ENCODE data around the gene ATP8B4.

Gene ATP8B4

GRCh38 chr15:49902685-49903501 lies 216.1 kb downstream of the ATP8B4 start:
- Histone ChIP-seq H3K9ac (ENCODE audit: low read length) (no peak overlapping the region), H3K4me1 (ENCODE audit: insufficient read depth, low read length, severe bottlenecking) (no peaks in the 10 kb centered on the region), H2AFZ (ENCODE audit: low read length) (no peak overlapping the region), H3K9me2 (ENCODE audit: low read depth, low read length) (no peaks in the 10 kb centered on the region), H3K9me3 (ENCODE audit: low read length) (no peaks in the 10 kb centered on the region), H3K36me3 (ENCODE audit: insufficient read depth, low read length) (no peaks in the 10 kb centered on the region), H4K20me1 (ENCODE audit: insufficient read depth, low read length) (no peaks in the 10 kb centered on the region), H3K4me2 (ENCODE audit: low read length) (no peak overlapping the region), H3K27ac (ENCODE audit: low read depth, low read length, poor library complexity, severe bottlenecking) (no peak overlapping the region), H3K4me3 (ENCODE audit: low read depth, low read length, poor library complexity, severe bottlenecking) (no peak overlapping the region), H3K79me2 (ENCODE audit: insufficient read depth, low read length) (no peaks in the 10 kb centered on the region), H3K27me3 (ENCODE audit: insufficient read depth, low read length) (no peaks in the 10 kb centered on the region), H3F3A (ENCODE audit: insufficient read depth, low read length) (no peaks in the 10 kb centered on the region)
- no peak for TF ChIP-seq CTCF (IDR thresholded peaks at IDR 0.05; ENCODE audit: low read length)
- TF ChIP-seq EZH2 (IDR thresholded peaks at IDR 0.05; ENCODE audit: borderline replicate concordance, low read length) = no peak

GRCh38 chr15:49901996-49902684 lies 216.9 kb downstream of the ATP8B4 start:
- TF ChIP-seq EZH2 (IDR thresholded peaks at IDR 0.05; ENCODE audit: borderline replicate concordance, low read length) (no peak), CTCF (IDR thresholded peaks at IDR 0.05; ENCODE audit: low read length) (0 out of 2 replicates have a peak, but pooled peaks have one; percentile 6)
- no peaks in the 10 kb centered on the region for H3K27me3 ChIP-seq (ENCODE audit: insufficient read depth, low read length)
- no peaks in the 10 kb centered on the region for H3K9me2 ChIP-seq (ENCODE audit: low read depth, low read length)
- no peaks in the 10 kb centered on the region for H3K36me3 ChIP-seq (ENCODE audit: insufficient read depth, low read length)
- H3K4me1 ChIP-seq (ENCODE audit: insufficient read depth, low read length, severe bottlenecking) = no peaks in the 10 kb centered on the region
- no peak overlapping the region for H3K4me3 ChIP-seq (ENCODE audit: low read depth, low read length, poor library complexity, severe bottlenecking)
- no peak overlapping the region for H3K27ac ChIP-seq (ENCODE audit: low read depth, low read length, poor library complexity, severe bottlenecking)
- no peak overlapping the region for H3K9ac ChIP-seq (ENCODE audit: low read length)
- H2AFZ ChIP-seq (ENCODE audit: low read length) = no peak overlapping the region
- no peaks in the 10 kb centered on the region for H4K20me1 ChIP-seq (ENCODE audit: insufficient read depth, low read length)
- no peak overlapping the region for H3K4me2 ChIP-seq (ENCODE audit: low read length)
- no peaks in the 10 kb centered on the region for H3K79me2 ChIP-seq (ENCODE audit: insufficient read depth, low read length)
- H3K9me3 ChIP-seq (ENCODE audit: low read length) = no peaks in the 10 kb centered on the region
- H3F3A ChIP-seq (ENCODE audit: insufficient read depth, low read length) = no peaks in the 10 kb centered on the region

GRCh38 chr15:49901321-49901720 lies 217.7 kb downstream of the ATP8B4 start:
- H3K9ac ChIP-seq (ENCODE audit: low read length) = no peak overlapping the region
- H2AFZ ChIP-seq (ENCODE audit: low read length) = no peak overlapping the region
- H3K9me2 ChIP-seq (ENCODE audit: low read depth, low read length) = no peaks in the 10 kb centered on the region
- H3K27ac ChIP-seq (ENCODE audit: low read depth, low read length, poor library complexity, severe bottlenecking) = no peak overlapping the region
- H3K79me2 ChIP-seq (ENCODE audit: insufficient read depth, low read length) = no peaks in the 10 kb centered on the region
- TF ChIP-seq CTCF (IDR thresholded peaks at IDR 0.05; ENCODE audit: low read length) (no peak), EZH2 (IDR thresholded peaks at IDR 0.05; ENCODE audit: borderline replicate concordance, low read length) (no peak)
- no peaks in the 10 kb centered on the region for H3K4me1 ChIP-seq (ENCODE audit: insufficient read depth, low read length, severe bottlenecking)
- no peaks in the 10 kb centered on the region for H3F3A ChIP-seq (ENCODE audit: insufficient read depth, low read length)
- no peaks in the 10 kb centered on the region for H3K9me3 ChIP-seq (ENCODE audit: low read length)
- H3K27me3 ChIP-seq (ENCODE audit: insufficient read depth, low read length) = no peaks in the 10 kb centered on the region
- H4K20me1 ChIP-seq (ENCODE audit: insufficient read depth, low read length) = no peaks in the 10 kb centered on the region
- no peak overlapping the region for H3K4me3 ChIP-seq (ENCODE audit: low read depth, low read length, poor library complexity, severe bottlenecking)
- H3K4me2 ChIP-seq (ENCODE audit: low read length) = no peak overlapping the region
- H3K36me3 ChIP-seq (ENCODE audit: insufficient read depth, low read length) = no peaks in the 10 kb centered on the region
